Measurements from ENCODE around the gene PEAK1.

The PEAK1 gene

GRCh38 chr15:77097248-77097721 lies 322.6 kb downstream of the PEAK1 start:
- peaks cover 15% of the 10 kb centered on the region for H3K27me3 Mint-ChIP-seq
- no peak overlapping the region for H3K27ac Mint-ChIP-seq
- CTCF ChIA-PET, result interaction anchor here (0.6 to 1.2 kb wide), 2 partner anchors 25 to 446 kb away, joined by 3 read pairs; no protein-coding TSS in a partner anchor
- DNase-seq, result no peak
- no peaks in the 10 kb centered on the region for H3K36me3 Mint-ChIP-seq
- no peaks in the 10 kb centered on the region for H3K4me1 Mint-ChIP-seq
- no peaks in the 10 kb centered on the region for H3K9me3 Mint-ChIP-seq
- no peak overlapping the region for H3K4me3 Mint-ChIP-seq

GRCh38 chr15:77096541-77096940 lies 323.4 kb downstream of the PEAK1 start:
- no peaks in the 10 kb centered on the region for H3K36me3 Mint-ChIP-seq
- DNase-seq, result no peak
- H3K27ac Mint-ChIP-seq, result no peak overlapping the region
- CTCF ChIA-PET, result no interaction called here
- H3K9me3 Mint-ChIP-seq, result no peaks in the 10 kb centered on the region
- H3K27me3 Mint-ChIP-seq, result peaks cover 14% of the 10 kb centered on the region
- H3K4me1 Mint-ChIP-seq, result no peaks in the 10 kb centered on the region
- no peak overlapping the region for H3K4me3 Mint-ChIP-seq

- no peaks in the 10 kb centered on the region for H3K9me3 Mint-ChIP-seq
- no peak overlapping the region for H3K4me3 Mint-ChIP-seq
- CTCF ChIA-PET, result interaction anchor here (0.9 kb wide), 1 partner anchor 14 kb away, joined by 5 read pairs; no protein-coding TSS in a partner anchor
- no peak for DNase-seq
- H3K4me1 Mint-ChIP-seq, result no peaks in the 10 kb centered on the region
- no peaks in the 10 kb centered on the region for H3K36me3 Mint-ChIP-seq
- peaks cover 10% of the 10 kb centered on the region for H3K27me3 Mint-ChIP-seq
- H3K27ac Mint-ChIP-seq, result no peak overlapping the region
Measured at GRCh38 chr15:77096138-77096537, 323.8 kb downstream of the PEAK1 start.

GRCh38 chr15:77094397-77095030 lies 325.4 kb downstream of the PEAK1 start:
- peaks cover 5% of the 10 kb centered on the region for H3K27me3 Mint-ChIP-seq
- no peak for DNase-seq

GRCh38 chr15:77093436-77093835 lies 326.5 kb downstream of the PEAK1 start:
- Mint-ChIP-seq H3K4me1 (no peaks in the 10 kb centered on the region), H3K4me3 (no peak overlapping the region), H3K27ac (no peak overlapping the region), H3K9me3 (no peaks in the 10 kb centered on the region), H3K27me3 (peaks cover 5% of the 10 kb centered on the region), H3K36me3 (no peaks in the 10 kb centered on the region)
- CTCF ChIA-PET, result interaction anchor here (1.0 kb wide), 4 partner anchors 10 to 450 kb away, joined by 3 to 5 read pairs (median 4); no protein-coding TSS in a partner anchor
- DNase-seq, result no peak

More at GRCh38 chr15:77094397-77095030, 325.4 kb downstream of the PEAK1 start:
- no peaks in the 10 kb centered on the region for H3K36me3 Mint-ChIP-seq
- H3K9me3 Mint-ChIP-seq, result no peaks in the 10 kb centered on the region
- CTCF ChIA-PET, result interaction anchor here (1.0 kb wide), 3 partner anchors 9 to 448 kb away, joined by 4 to 5 read pairs (median 4); no protein-coding TSS in a partner anchor
- no peaks in the 10 kb centered on the region for H3K4me1 Mint-ChIP-seq
- H3K4me3 Mint-ChIP-seq, result no peak overlapping the region
- H3K27ac Mint-ChIP-seq, result no peak overlapping the region

GRCh38 chr15:77091097-77091496 lies 328.8 kb downstream of the PEAK1 start:
- no peaks in the 10 kb centered on the region for H3K9me3 Mint-ChIP-seq
- CTCF ChIA-PET, result no interaction called here
- no peak overlapping the region for H3K27ac Mint-ChIP-seq
- H3K27me3 Mint-ChIP-seq, result peaks cover 11% of the 10 kb centered on the region
- DNase-seq, result no peak
- no peak overlapping the region for H3K4me3 Mint-ChIP-seq
- H3K36me3 Mint-ChIP-seq, result no peaks in the 10 kb centered on the region
- no peaks in the 10 kb centered on the region for H3K4me1 Mint-ChIP-seq

- Mint-ChIP-seq H3K27me3 (peaks cover 23% of the 10 kb centered on the region), H3K4me1 (peaks cover 15% of the 10 kb centered on the region), H3K9me3 (no peaks in the 10 kb centered on the region), H3K36me3 (no peaks in the 10 kb centered on the region), H3K27ac (no peak overlapping the region), H3K4me3 (no peak overlapping the region)
- DNase-seq, result no peak
- CTCF ChIA-PET, result interaction anchor here (0.6 kb wide), 1 partner anchor 63 kb away, joined by 3 read pairs; no protein-coding TSS in a partner anchor
Measured at GRCh38 chr15:77087213-77087612, 332.7 kb downstream of the PEAK1 start.

GRCh38 chr15:77085297-77085696 lies 334.6 kb downstream of the PEAK1 start:
- Mint-ChIP-seq H3K4me3 (no peak overlapping the region), H3K27me3 (peaks cover 31% of the 10 kb centered on the region), H3K9me3 (no peaks in the 10 kb centered on the region), H3K27ac (no peak overlapping the region), H3K4me1 (peaks cover 15% of the 10 kb centered on the region), H3K36me3 (no peaks in the 10 kb centered on the region)
- no peak for DNase-seq
- CTCF ChIA-PET, result interaction anchor here (1.0 kb wide), 1 partner anchor 22 kb away, joined by 3 read pairs; no protein-coding TSS in a partner anchor

GRCh38 chr15:77084436-77084835 lies 335.5 kb downstream of the PEAK1 start:
- Mint-ChIP-seq H3K4me1 (peaks cover 15% of the 10 kb centered on the region), H3K27ac (no peak overlapping the region), H3K9me3 (no peaks in the 10 kb centered on the region), H3K4me3 (no peak overlapping the region), H3K36me3 (no peaks in the 10 kb centered on the region), H3K27me3 (peaks cover 31% of the 10 kb centered on the region)
- CTCF ChIA-PET, result no interaction called here
- DNase-seq, result no peak

- H3K27me3 Mint-ChIP-seq, result peaks cover 31% of the 10 kb centered on the region
- H3K4me1 Mint-ChIP-seq, result peaks cover 15% of the 10 kb centered on the region
- H3K4me3 Mint-ChIP-seq, result peak overlapping the region; percentile 31
- H3K9me3 Mint-ChIP-seq, result no peaks in the 10 kb centered on the region
- DNase-seq, result peak; percentile 68
- no peak overlapping the region for H3K27ac Mint-ChIP-seq
- CTCF ChIA-PET, result no interaction called here
- no peaks in the 10 kb centered on the region for H3K36me3 Mint-ChIP-seq
Measured at GRCh38 chr15:77083381-77084160, 336.3 kb downstream of the PEAK1 start.

GRCh38 chr15:77081971-77082370 lies 337.9 kb downstream of the PEAK1 start:
- H3K9me3 Mint-ChIP-seq, result no peaks in the 10 kb centered on the region
- H3K4me1 Mint-ChIP-seq, result peaks cover 15% of the 10 kb centered on the region
- H3K27ac Mint-ChIP-seq, result no peak overlapping the region
- peaks cover 25% of the 10 kb centered on the region for H3K27me3 Mint-ChIP-seq
- DNase-seq, result no peak
- H3K4me3 Mint-ChIP-seq, result no peak overlapping the region
- no peaks in the 10 kb centered on the region for H3K36me3 Mint-ChIP-seq
- CTCF ChIA-PET, result interaction anchor here (1.4 to 1.5 kb wide), 2 partner anchors 14 to 461 kb away, joined by 4 to 5 read pairs; no protein-coding TSS in a partner anchor

- Mint-ChIP-seq H3K36me3 (no peaks in the 10 kb centered on the region), H3K27me3 (peaks cover 18% of the 10 kb centered on the region), H3K4me1 (peaks cover 6% of the 10 kb centered on the region), H3K9me3 (no peaks in the 10 kb centered on the region), H3K4me3 (no peak overlapping the region), H3K27ac (no peak overlapping the region)
- CTCF ChIA-PET, result no interaction called here
- DNase-seq, result no peak
Measured at GRCh38 chr15:77076323-77076915, 343.5 kb downstream of the PEAK1 start.

- Mint-ChIP-seq H3K4me3 (no peak overlapping the region), H3K36me3 (no peaks in the 10 kb centered on the region), H3K9me3 (no peaks in the 10 kb centered on the region), H3K4me1 (peaks cover 9% of the 10 kb centered on the region), H3K27me3 (peaks cover 18% of the 10 kb centered on the region), H3K27ac (no peak overlapping the region)
- DNase-seq, result no peak
- CTCF ChIA-PET, result no interaction called here
Measured at GRCh38 chr15:77075528-77075927, 344.4 kb downstream of the PEAK1 start.

- no peak overlapping the region for H3K27ac Mint-ChIP-seq
- H3K9me3 Mint-ChIP-seq, result no peaks in the 10 kb centered on the region
Measured at GRCh38 chr15:77074350-77074749, 345.6 kb downstream of the PEAK1 start.

More at GRCh38 chr15:77074350-77074749, 345.6 kb downstream of the PEAK1 start:
- peaks cover 19% of the 10 kb centered on the region for H3K4me1 Mint-ChIP-seq
- peaks cover 18% of the 10 kb centered on the region for H3K27me3 Mint-ChIP-seq
- H3K36me3 Mint-ChIP-seq, result no peaks in the 10 kb centered on the region
- CTCF ChIA-PET, result no interaction called here
- no peak overlapping the region for H3K4me3 Mint-ChIP-seq
- no peak for DNase-seq

Data from activated naive CD4-positive, alpha-beta T cell treated with anti-CD3 and anti-CD28 coated beads, Interleukin-2, amount 10 ng/mL, durations not matched to agents 7 days and 5 days (primary cell).